Thoracic aorta (tissue), 2 donors: ENCODE measurements around the gene DYRK4. TPM values are rescaled to one million over a fixed set of nuclear protein-coding genes. Genes with fewer than 3 reads are reported as not detected.
"Not testable (repeated sequence)": the region's sequence is repeated elsewhere in the genome, so short reads cannot be mapped to it uniquely, and the experiment has no call there.

Experiments
- ATAC-seq: fragments of 150-250 bp; one replicate; pipeline ENCODE4 v1.8.0; 2017; ENCODE audit warnings: low read depth; ENCODE audit not compliant: insufficient number of reproducible peaks, low FRiP score
- DNase-seq: peaks from one replicate; pipeline ENCODE4 v3.0.0-alpha.2; 2020; ENCODE audit warnings: low spot score
- H3K27ac ChIP-seq, 2 donors: fragments of 200-600 bp; sonication (generic); 1 replicate in 1 of 2; 2 replicates in 1 of 2; pipeline ENCODE4 v1.5.1; 2016; ENCODE audit warnings: mild to moderate bottlenecking in 2 of 2, moderate library complexity in 2 of 2
- H3K27me3 ChIP-seq: fragments of 200-600 bp; sonication (generic); replicated peaks from 2 replicates; pipeline ENCODE4 v1.6.0; 2016; ENCODE audit warnings: mild to moderate bottlenecking; ENCODE audit not compliant: insufficient read depth
- H3K36me3 ChIP-seq: fragments of 200-600 bp; sonication (generic); one replicate; pipeline ENCODE4 v1.5.1; 2016
- H3K4me1 ChIP-seq, 2 donors: fragments of 200-600 bp; sonication (generic); 1 replicate in 1 of 2; 2 replicates in 1 of 2; pipeline versions ENCODE4 v1.5.1 to v1.6.0; 2016; ENCODE audit warnings: low read depth in 2 of 2, mild to moderate bottlenecking in 1 of 2; ENCODE audit not compliant: control insufficient read depth in 1 of 2
- H3K4me3 ChIP-seq: fragments of 200-600 bp; sonication (generic); 2 replicates; pipeline ENCODE4 v1.5.1; 2016; ENCODE audit warnings: mild to moderate bottlenecking
- H3K9me3 ChIP-seq: fragments of 200-600 bp; sonication (generic); 2 replicates; pipeline ENCODE4 v1.5.1; 2016
- total RNA-seq, 2 donors: library from RNA; depleted of rRNA; stranded (reverse); fragments of >200 nt; gene quantifications; one replicate each; pipeline versions ENCODE4 v1.1.0 to v1.2.3, GENCODE V29; 2016
- TF ChIP-seq, protein P1 (sequence below): fragments of 200-600 bp; sonication (generic); IDR thresholded peaks from one replicate; pipeline ENCODE4 v1.5.1; 2019; ENCODE audit warnings: antibody characterized with exemption

DYRK4 gene, protein sequence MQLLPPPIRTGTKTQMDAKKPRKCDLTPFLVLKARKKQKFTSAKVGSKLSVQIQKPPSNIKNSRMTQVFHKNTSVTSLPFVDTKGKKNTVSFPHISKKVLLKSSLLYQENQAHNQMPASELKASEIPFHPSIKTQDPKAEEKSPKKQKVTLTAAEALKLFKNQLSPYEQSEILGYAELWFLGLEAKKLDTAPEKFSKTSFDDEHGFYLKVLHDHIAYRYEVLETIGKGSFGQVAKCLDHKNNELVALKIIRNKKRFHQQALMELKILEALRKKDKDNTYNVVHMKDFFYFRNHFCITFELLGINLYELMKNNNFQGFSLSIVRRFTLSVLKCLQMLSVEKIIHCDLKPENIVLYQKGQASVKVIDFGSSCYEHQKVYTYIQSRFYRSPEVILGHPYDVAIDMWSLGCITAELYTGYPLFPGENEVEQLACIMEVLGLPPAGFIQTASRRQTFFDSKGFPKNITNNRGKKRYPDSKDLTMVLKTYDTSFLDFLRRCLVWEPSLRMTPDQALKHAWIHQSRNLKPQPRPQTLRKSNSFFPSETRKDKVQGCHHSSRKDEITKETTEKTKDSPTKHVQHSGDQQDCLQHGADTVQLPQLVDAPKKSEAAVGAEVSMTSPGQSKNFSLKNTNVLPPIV
- total RNA-seq: 10 to 100 TPM; 30.5 to 38.2 TPM

DNA sequence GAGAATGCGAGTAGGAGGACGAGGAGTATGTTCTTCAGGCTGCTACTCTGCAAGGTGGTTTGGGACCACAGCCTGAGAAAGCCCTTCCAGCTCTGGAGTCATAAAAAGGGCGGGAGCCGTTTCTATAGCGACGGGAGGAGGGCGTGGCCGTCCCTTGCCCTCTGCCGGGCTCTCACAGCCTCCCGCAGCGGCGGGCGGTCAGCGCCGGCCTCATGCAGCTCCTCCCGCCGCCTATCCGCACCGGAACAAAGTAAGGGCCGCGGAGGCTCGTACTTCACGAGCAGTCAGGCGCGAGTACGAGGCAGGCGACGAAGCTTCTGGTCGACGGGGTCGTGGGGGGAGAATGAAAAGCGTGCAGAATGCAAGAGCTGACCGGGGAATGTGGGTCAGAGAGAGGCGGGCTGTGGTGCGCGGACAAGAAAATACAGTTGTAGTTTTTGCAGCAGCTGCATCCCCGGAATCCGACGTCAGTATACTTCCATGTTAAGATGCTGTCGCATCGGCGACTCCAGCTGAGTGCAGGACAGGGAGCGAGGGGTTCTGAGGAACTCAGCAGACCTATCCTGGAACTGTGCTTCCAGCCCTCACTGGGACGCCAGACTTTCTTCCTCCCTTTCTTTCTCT lies at the start of gene DYRK4:
Gene DYRK4 (plus strand): TSS at position 175 of the 624 bp plus-strand sequence. CDS start 38 bp downstream, at position 213.
- Histone ChIP-seq H3K27me3 (no peaks in the 10 kb centered on the region), H3K4me3 (peak within 1 kb of the TSS; percentile 64), H3K9me3 (no peaks in the 10 kb centered on the region), H3K4me1 (peaks cover 3 to 4% of the 10 kb centered on the region in 2 donors), H3K27ac (no peak within 1 kb of the TSS), H3K36me3 (no peaks in the 10 kb centered on the region)
- DNase-seq (peak; percentile 33), ATAC-seq (no peak)
- TF ChIP-seq, protein P1, sequence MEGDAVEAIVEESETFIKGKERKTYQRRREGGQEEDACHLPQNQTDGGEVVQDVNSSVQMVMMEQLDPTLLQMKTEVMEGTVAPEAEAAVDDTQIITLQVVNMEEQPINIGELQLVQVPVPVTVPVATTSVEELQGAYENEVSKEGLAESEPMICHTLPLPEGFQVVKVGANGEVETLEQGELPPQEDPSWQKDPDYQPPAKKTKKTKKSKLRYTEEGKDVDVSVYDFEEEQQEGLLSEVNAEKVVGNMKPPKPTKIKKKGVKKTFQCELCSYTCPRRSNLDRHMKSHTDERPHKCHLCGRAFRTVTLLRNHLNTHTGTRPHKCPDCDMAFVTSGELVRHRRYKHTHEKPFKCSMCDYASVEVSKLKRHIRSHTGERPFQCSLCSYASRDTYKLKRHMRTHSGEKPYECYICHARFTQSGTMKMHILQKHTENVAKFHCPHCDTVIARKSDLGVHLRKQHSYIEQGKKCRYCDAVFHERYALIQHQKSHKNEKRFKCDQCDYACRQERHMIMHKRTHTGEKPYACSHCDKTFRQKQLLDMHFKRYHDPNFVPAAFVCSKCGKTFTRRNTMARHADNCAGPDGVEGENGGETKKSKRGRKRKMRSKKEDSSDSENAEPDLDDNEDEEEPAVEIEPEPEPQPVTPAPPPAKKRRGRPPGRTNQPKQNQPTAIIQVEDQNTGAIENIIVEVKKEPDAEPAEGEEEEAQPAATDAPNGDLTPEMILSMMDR: no peak

DNA sequence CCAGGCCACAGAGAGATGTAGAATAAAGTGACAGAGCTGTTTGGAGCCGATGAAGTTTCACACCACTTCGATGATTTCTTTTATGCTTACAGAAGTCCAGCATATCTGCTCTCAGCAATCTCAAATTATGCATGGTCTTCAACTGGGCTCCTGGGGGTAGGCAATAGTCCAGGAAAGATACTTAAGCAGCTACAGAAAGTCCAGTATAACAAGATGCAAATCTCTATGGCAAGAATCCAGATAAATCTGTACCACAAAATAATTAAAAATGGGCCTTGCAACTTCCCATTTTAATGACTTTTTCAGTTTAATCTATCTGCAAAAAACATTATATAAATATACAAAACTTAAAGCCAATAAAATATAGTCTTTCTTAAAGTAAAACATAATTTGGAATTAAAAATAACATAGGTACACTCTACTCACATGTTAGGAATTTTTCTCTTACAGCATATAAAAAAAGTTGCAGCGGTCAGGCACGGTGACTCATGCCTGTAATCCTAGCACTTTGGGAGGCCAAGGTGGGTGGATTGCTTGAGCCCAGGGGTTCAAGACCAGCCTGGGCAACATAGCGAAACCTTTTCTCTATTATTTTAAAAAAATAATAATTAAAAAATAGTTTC lies 43.8 kb upstream of the DYRK4 start:
- no peak for ATAC-seq
- Histone ChIP-seq H3K4me3 (no peak overlapping the region), H3K4me1 (no peaks in the 10 kb centered on the region), H3K27me3 (no peaks in the 10 kb centered on the region), H3K9me3 (no peaks in the 10 kb centered on the region), H3K27ac (no peak overlapping the region), H3K36me3 (peaks cover 5% of the 10 kb centered on the region)
- TF ChIP-seq, protein P1: no peak
- DNase-seq: no peak

DNA sequence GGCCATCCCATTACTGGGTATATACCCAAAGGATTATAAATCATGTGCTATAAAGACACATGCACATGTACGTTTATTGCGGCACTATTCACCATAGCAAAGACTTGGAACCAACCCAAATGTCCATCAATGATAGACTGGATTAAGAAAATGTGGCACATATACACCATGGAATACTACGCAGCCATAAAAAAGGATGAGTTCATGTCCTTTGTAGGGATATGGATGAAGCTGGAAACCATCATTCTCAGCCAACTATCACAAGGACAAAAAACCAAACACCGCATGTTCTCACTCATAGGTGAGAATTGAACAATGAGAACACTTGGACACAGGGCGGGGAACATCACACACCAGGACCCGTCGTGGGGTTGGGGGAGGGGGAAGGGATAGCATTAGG lies 38.6 kb upstream of the DYRK4 start:
- ATAC-seq, H3K9me3 ChIP-seq, H3K27me3 ChIP-seq, H3K36me3 ChIP-seq, H3K4me1 ChIP-seq, H3K4me3 ChIP-seq, DNase-seq, H3K27ac ChIP-seq: not testable (repeated sequence)

DNA sequence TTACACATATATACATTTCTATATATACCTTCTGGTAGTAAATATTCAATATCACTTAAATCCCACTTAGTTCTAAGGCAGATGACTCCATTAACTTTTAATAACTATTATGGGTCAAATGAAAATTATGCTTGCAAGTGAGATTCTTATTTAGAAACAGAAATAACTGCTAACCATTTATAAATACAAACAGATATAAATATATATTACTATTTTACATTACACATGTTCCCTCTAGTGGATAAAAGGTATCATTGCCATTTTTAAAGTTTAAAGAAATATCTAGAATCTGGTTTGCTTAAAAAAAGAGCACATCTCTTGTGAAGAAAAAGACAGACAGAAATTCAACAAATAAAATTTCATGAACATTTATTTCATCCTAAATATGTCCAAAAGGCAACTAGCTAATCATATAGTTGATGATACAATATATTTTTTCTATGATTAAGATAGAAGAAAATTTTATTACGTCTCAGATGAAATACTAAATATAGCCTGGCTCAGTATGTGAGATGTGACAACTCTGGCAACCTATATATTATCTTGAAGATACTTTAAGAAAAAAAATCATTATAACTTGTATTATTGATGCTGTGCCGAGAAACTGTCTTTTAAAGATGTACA lies 35.0 kb upstream of the DYRK4 start:
- TF ChIP-seq, protein P1: peak; percentile 48
- no peak overlapping the region for H3K4me3 ChIP-seq
- peaks cover 3% of the 10 kb centered on the region for H3K36me3 ChIP-seq
- no peaks in the 10 kb centered on the region for H3K27me3 ChIP-seq
- ATAC-seq (no peak), DNase-seq (no peak)
- no peaks in the 10 kb centered on the region for H3K9me3 ChIP-seq
- H3K27ac ChIP-seq: no peak overlapping the region
- no peaks in the 10 kb centered on the region for H3K4me1 ChIP-seq

DNA sequence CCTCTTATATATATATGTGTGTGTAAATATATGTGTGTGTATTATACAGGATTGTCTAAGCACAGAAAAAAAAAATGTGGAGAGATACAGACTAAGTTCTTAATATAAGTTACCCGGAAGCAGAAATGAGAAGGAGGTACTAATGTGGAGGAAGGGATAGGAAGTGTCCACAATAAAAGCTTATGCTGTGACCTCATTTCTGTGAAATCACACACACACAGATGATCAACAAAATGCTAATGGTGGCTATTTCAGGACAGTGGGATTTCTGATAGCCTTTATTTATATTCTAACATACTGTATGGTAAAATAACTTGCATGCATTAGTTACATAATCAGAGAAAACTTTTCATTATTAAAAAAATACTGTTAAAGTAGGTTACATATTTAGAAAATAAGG lies 31.8 kb upstream of the DYRK4 start:
- no peak overlapping the region for H3K27ac ChIP-seq
- no peak for ATAC-seq
- peaks cover 10% of the 10 kb centered on the region for H3K36me3 ChIP-seq
- H3K4me1 ChIP-seq: no peaks in the 10 kb centered on the region
- TF ChIP-seq, protein P1: no peak
- no peaks in the 10 kb centered on the region for H3K27me3 ChIP-seq
- no peaks in the 10 kb centered on the region for H3K9me3 ChIP-seq
- no peak overlapping the region for H3K4me3 ChIP-seq
- DNase-seq: no peak
